C1 segment of cervical spinal cord (tissue), 14 donors: Measurements from ENCODE around the gene TMEM207.
A peak's percentile ranks its signal among the peaks of the same experiment; 100 is the strongest.
"Not testable (repeated sequence)": the region's sequence is repeated elsewhere in the genome, so short reads cannot be mapped to it uniquely, and the experiment has no call there.

ENCODE experiments used
- DNase-seq, 14 donors: peaks; one replicate each; lab custom pipeline; 2025; lab: John Stamatoyannopoulos, UW

TMEM207 gene

GRCh38 chr3:190449801-190450200 is at the start of gene TMEM207:
TSS of gene TMEM207 (minus strand) at chr3:190449901. CDS start at chr3:190449809, 92 bp downstream.
- no peak for DNase-seq

DNA sequence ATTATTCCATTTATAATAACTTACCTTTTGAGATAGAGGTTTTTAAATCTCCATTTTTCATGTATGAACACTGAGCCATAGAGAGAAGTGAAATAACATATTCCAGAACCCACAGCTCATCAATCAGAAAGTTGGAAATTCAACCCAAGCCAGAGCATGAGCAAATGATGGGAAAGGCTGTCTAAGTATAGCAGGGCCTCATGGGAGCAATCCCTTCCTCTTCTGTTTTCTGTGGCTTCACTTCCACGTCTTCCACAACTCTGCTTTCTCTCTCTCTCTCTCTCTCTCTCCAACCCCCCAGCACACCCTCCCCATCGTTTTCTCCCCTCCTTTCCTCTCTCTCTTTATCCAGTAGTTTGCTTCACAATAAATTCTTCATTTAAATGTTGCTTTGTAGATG is 49.4 kb upstream of the TMEM207 start:
- no peak for DNase-seq

- no peak for DNase-seq
Observed at GRCh38 chr3:190498293-190498692, 48.6 kb upstream of the TMEM207 start.

DNA sequence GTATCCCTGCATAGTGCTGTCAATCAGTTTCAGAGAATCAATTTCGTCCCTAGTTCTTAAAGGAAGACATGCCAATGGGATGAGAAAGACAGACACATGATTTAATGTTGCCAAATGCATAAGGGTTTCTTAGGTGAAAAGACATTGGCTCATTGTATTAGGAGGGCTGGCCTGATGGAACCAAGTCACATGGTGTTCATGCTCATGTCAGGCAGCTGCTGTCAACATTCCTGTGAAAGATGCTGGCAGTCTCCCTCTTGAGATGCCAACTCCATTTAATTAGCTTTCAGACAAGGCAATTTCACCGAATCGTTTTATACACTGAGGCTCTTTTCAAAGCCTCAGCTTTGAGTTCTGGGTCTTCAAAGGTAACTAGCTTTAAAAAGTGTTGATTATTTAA is 48.1 kb upstream of the TMEM207 start:
- DNase-seq = no peak

- no peak for DNase-seq
Observed at GRCh38 chr3:190496859-190497258, 47.2 kb upstream of the TMEM207 start.

- DNase-seq = peak in 1 of 14 donors; percentile 14
Observed at GRCh38 chr3:190495796-190496195, 46.1 kb upstream of the TMEM207 start.

- no peak for DNase-seq
Observed at GRCh38 chr3:190495354-190495753, 45.7 kb upstream of the TMEM207 start.

- no peak for DNase-seq
Observed at GRCh38 chr3:190494907-190495306, 45.2 kb upstream of the TMEM207 start.

GRCh38 chr3:190492966-190493365 is 43.3 kb upstream of the TMEM207 start:
- no peak for DNase-seq

DNA sequence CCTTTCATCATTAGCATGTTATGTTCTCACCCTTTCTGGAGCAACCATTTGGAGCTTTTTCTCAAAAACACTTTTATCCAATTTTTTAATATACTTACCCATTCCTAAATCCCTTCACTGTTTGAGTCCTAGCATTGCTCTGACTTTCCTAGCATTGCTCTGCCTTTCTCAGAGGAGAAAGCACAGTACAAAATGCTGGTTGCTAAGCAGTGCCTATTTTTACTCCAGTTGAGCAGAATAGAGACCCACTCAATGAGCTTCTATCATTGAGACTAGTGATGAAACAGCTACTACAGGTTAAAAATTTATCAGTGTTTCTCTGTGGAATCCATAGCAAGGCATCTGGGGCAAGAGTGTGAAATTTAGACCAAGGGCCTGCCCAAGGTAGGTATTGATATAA is 42.4 kb upstream of the TMEM207 start:
- DNase-seq = no peak

DNA sequence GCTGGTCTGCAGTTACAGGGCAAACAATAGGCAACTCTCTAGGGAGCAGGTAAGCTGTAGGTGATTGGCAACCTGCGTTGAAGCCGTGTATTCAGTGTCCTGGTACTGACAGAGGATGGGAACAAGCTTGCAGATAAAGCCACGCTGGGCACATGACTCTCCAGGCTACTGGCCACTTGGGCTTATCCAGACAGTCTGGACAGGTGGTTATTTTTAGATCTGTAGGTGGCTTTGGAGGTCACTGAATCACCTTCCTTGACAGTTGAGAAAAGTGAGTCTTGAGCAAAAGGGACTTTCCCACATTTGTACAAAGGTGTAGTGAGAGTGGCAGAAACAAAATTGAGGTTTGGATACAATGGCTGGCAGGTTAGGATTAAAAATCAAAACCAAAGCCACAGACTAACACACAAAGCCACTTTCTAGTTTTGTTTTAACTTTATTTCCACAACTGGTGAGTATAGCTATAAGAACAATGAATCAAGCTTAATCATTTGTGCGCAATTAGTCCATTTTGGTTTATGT is 41.9 kb upstream of the TMEM207 start:
- no peak for DNase-seq

DNA sequence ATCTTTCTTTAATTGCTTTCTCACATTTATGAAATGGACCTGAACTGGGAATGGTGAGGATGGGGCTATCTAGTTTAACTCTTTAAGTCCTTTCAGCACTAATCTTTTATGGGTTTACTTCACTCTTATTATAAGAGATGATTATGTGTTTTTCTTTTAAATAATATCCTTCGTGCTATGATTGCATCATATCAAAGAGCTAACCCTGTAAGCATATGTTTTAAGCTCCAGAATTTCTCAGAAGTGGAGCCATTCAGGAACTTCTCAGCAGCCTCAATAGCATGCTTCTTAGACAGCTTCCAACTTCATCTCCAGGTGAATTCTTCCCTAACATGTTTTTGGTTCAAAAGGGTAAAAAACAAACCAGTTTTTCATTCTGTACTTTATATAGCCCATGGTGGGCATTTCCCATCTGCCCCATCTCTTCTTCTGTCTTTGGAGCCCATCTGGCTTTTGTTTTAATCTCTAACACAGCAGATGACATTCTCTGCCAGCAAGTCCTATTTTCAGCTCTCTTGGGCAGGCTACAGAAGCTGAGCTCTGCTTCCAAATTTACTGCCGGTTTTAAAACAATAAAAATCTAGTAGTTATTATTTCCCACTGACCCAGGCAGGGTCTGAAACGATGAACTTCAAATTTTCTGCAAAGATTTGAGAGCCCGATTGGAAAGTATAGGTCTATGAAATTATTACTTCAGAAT is 37.4 kb upstream of the TMEM207 start:
- DNase-seq = no peak

GRCh38 chr3:190486533-190486864 is 36.8 kb upstream of the TMEM207 start:
- DNase-seq = no peak

DNA sequence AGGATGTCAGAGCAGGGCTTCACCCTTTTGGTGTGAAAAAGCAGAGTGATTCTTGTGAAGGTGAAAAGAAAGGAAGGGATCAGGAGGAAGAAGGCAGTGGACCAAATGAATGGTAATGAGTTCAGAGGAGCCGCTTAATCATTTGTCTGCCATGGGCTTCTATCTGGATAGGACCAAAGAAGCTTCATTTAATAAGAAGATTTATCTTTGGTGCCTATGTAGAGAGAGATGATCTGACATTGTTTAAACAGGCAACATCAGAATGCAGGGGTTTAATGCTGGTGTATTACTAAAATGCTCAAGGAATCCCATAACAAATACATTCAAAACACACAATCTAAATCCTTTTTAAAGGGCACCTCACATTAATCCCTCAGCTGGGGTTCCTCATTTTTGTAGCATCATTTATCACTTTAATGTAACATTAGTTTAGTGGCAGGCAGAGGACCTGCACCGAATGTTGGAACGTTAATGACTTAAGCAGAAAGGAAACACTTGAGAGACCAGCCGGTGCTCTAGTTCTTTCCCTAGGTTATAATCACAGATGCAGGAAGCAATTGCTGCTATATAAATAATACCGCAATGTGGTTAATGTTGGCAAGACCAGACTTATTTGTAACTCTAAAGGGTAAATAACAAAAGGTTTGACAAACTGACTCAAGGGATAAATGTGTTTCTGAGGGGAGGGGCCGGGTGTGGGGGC is 36.3 kb upstream of the TMEM207 start:
- no peak for DNase-seq

DNA sequence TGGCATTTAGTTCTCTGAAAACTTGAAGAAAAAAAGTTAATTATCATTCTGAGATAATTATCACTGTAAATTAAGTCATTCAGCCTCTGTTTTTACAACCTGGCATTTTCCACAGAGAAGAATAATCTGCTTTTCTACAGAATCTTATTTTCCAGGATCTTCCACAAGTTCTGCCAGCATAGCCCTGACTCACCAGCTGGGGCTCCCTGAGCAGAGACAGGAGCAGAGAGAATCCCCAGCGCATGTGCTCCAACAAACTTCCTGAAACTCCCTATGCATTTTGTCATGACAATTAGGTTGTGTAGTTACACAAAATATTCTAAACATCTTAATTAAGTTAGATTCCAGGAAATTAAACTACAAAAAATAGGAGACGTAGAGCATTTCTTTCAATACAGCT is 32.1 kb upstream of the TMEM207 start:
- no peak for DNase-seq

GRCh38 chr3:190473261-190473660 is 23.6 kb upstream of the TMEM207 start:
- not testable (repeated sequence) for DNase-seq

- DNase-seq = no peak
Observed at GRCh38 chr3:190467922-190468321, 18.2 kb upstream of the TMEM207 start.

DNA sequence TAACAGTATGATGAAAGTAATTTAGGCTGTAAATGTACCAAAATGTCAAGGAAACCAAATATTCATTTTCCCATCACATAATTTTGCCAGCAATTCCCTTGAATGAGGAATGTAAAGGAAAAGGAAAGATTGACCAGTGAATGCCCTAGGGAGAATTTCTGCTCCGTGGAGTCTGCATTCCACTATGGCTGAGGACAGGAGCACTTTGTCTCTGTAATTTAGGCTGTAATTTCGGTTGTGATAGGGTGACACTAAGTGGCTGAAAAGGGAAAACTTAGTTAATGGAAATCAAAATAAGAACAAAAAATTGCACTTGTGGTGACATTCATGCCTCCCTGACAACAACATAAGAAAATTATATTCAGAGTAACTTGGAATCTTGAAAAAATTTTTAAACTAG is 8.3 kb upstream of the TMEM207 start:
- no peak for DNase-seq

- no peak for DNase-seq
Observed at GRCh38 chr3:190456770-190457169, 7.1 kb upstream of the TMEM207 start.

DNA sequence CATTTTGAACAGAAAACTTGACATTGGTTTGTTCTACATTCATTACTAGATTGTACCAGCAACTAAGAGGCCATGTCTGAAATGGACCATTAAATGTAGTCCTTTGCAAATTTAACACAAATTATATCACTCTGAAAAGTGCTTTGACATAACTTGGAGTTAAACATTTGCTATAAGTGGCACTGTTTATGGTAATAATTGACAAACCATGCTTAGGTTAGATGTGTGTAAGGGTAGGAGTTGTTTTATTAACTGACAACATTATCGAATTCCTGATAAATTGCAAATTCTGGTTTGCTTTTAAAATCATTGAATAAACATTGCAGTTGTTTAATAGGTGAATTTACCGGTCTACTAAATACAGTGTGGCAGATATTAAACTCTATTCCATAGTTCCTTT is 6.1 kb upstream of the TMEM207 start:
- no peak for DNase-seq

DNA sequence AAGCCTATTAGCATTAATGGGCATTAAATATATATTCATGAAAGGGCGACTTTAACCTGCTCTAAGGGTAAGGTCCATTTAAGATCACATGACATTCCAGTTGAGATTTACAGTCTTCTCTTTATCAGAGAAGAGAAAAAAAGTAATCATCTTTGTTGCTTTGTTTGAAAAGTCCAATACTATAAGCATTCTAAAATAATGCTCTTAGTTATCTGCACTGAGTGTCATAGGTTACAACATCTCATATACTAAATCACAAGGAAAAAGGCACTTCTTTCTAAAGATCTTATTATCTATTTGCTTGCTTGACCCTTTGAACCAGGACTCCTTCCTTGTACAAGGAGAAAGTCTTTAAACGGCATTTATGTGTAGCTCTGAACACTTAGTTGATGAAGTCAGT is 1.4 kb downstream of the TMEM207 start:
- DNase-seq = no peak

GRCh38 chr3:190446573-190447279 is 3.0 kb downstream of the TMEM207 start:
- no peak for DNase-seq
